Liver (tissue), 9 donors: ENCODE data around the gene EXOC6B. TPM values are rescaled to one million over a fixed set of nuclear protein-coding genes. Genes with fewer than 3 reads are reported as not detected.
A peak's percentile ranks its signal among the peaks of the same experiment; 100 is the strongest.

ENCODE experiments used
- DNase-seq: peaks from one replicate; pipeline ENCODE4 v3.0.0-alpha.2; 2017; ENCODE audit warnings: low spot score
- H3K27ac ChIP-seq, 2 donors: one replicate each; pipeline ENCODE4 v1.7.0; 2013; ENCODE audit warnings: inconsistent platforms in 2 of 2, low read length in 2 of 2, control low read depth in 1 of 2, low read depth in 1 of 2, mild to moderate bottlenecking in 1 of 2
- H3K27me3 ChIP-seq, 4 donors: one replicate each; pipeline versions ENCODE4 v1.6.1 to v1.7.0; 2013; ENCODE audit warnings: low read length in 3 of 4, inconsistent platforms in 1 of 4, mild to moderate bottlenecking in 1 of 4, moderate library complexity in 1 of 4; ENCODE audit not compliant: control insufficient read depth in 4 of 4, insufficient read depth in 4 of 4
- H3K36me3 ChIP-seq, 4 donors: one replicate each; pipeline versions ENCODE4 v1.6.1 to v1.7.0; 2013; ENCODE audit warnings: low read length in 3 of 4, mild to moderate bottlenecking in 3 of 4, low read depth in 1 of 4, moderate library complexity in 1 of 4; ENCODE audit not compliant: control insufficient read depth in 4 of 4, insufficient read depth in 3 of 4
- H3K4me1 ChIP-seq, 4 donors: one replicate each; pipeline versions ENCODE4 v1.6.1 to v1.7.0; 2013; ENCODE audit warnings: low read length in 3 of 4, mild to moderate bottlenecking in 3 of 4, moderate library complexity in 1 of 4; ENCODE audit not compliant: control insufficient read depth in 4 of 4, insufficient read depth in 4 of 4
- H3K4me3 ChIP-seq, 3 donors: one replicate each; pipeline versions ENCODE4 v1.6.1 to v1.7.0; 2013; ENCODE audit warnings: low read length in 3 of 3, control low read depth in 1 of 3, low read depth in 1 of 3, mild to moderate bottlenecking in 1 of 3
- H3K9ac ChIP-seq, 2 donors: one replicate each; pipeline ENCODE4 v1.7.0; 2013; ENCODE audit warnings: low read length in 2 of 2, mild to moderate bottlenecking in 2 of 2, moderate library complexity in 2 of 2, control low read depth in 1 of 2, low read depth in 1 of 2
- H3K9me3 ChIP-seq, 4 donors: one replicate each; pipeline versions ENCODE4 v1.6.1 to v1.7.0; 2013; ENCODE audit warnings: low read length in 3 of 4; ENCODE audit not compliant: control insufficient read depth in 4 of 4
- EGR1 ChIP-seq, 2 donors: IDR thresholded peaks; 2 replicates each; pipeline ENCODE4 v1.6.1; 2016 to 2018; ENCODE audit warnings: antibody characterized with exemption in 2 of 2, low read depth in 2 of 2
- FOXA1 ChIP-seq: IDR thresholded peaks from 2 replicates; pipeline ENCODE4 v1.6.1; 2016; ENCODE audit warnings: antibody characterized with exemption
- FOXA2 ChIP-seq: IDR thresholded peaks from 2 replicates; pipeline ENCODE4 v1.6.1; 2016; ENCODE audit warnings: antibody characterized with exemption
- GABPA ChIP-seq, 2 donors: IDR thresholded peaks in 1 of 2; conservative IDR thresholded peaks in 1 of 2; 2 replicates each; pipeline ENCODE4 v1.6.1; 2016; ENCODE audit warnings: antibody characterized with exemption in 2 of 2, mild to moderate bottlenecking in 1 of 2, moderate library complexity in 1 of 2
- HNF4A ChIP-seq, 2 donors: conservative IDR thresholded peaks; 2 replicates each; pipeline ENCODE4 v1.6.1; 2016; ENCODE audit warnings: antibody characterized with exemption in 2 of 2, mild to moderate bottlenecking in 2 of 2
- HNF4G ChIP-seq: IDR thresholded peaks from 2 replicates; pipeline ENCODE4 v1.6.1; 2016; ENCODE audit warnings: antibody characterized with exemption
- JUND ChIP-seq, 2 donors: IDR thresholded peaks; 2 replicates each; pipeline ENCODE4 v1.6.1; 2016; ENCODE audit warnings: antibody characterized with exemption in 2 of 2
- MAX ChIP-seq: IDR thresholded peaks from 2 replicates; pipeline ENCODE4 v1.6.1; 2016; ENCODE audit warnings: antibody characterized with exemption
- RAD21 ChIP-seq, 2 donors: IDR thresholded peaks; 2 replicates each; pipeline ENCODE4 v1.6.1; 2016; ENCODE audit warnings: antibody characterized with exemption in 2 of 2, mild to moderate bottlenecking in 2 of 2
- RXRA ChIP-seq, 2 donors: IDR thresholded peaks; 2 replicates each; pipeline ENCODE4 v1.6.1; 2017 to 2018; ENCODE audit warnings: antibody characterized with exemption in 2 of 2, mild to moderate bottlenecking in 1 of 2
- SP1 ChIP-seq: IDR thresholded peaks from 2 replicates; pipeline ENCODE4 v1.6.1; 2018; ENCODE audit warnings: antibody characterized with exemption, mild to moderate bottlenecking
- TAF1 ChIP-seq: conservative IDR thresholded peaks from 2 replicates; pipeline ENCODE4 v1.6.1; 2016; ENCODE audit warnings: antibody characterized with exemption, mild to moderate bottlenecking
- YY1 ChIP-seq: IDR thresholded peaks from 2 replicates; pipeline ENCODE4 v1.6.1; 2016; ENCODE audit warnings: antibody characterized with exemption, mild to moderate bottlenecking
- ZBTB33 ChIP-seq: IDR thresholded peaks from 2 replicates; pipeline ENCODE4 v1.6.1; 2016; ENCODE audit warnings: antibody characterized with exemption
- WGBS: extraction: QIAGEN DNeasy Blood & Tissue Kit; methylation state at CpG from one replicate; pipeline ENCODE4 v1.1.7; 2013; 5-methylcytosine and 5-hydroxymethylcytosine counted together
- polyA plus RNA-seq, 2 donors: library from polyadenylated mRNA; stranded (reverse) in 1 of 2; unstranded in 1 of 2; fragments of 200-250 nt in 1 of 2; fragments of >200 nt in 1 of 2; fragmentation: Nextera tagmentation in 1 of 2; extraction: Ambion mirVana in 1 of 2; gene quantifications; one replicate each; pipeline versions ENCODE4 v1.2.1 to v1.2.3, GENCODE V29; 2013 to 2015
- total RNA-seq, 2 donors: library from RNA; depleted of rRNA; stranded (reverse); fragments of >200 nt; gene quantifications; one replicate each; pipeline ENCODE4 v1.2.3, GENCODE V29; 2014
- TF ChIP-seq, protein P1 (sequence below): fragments of 150-350 bp; IDR thresholded peaks from 2 replicates; pipeline ENCODE4 v1.5.1; 2017; ENCODE audit warnings: improper control_type of control experiment, low read depth, low read length; ENCODE audit not compliant: missing input control
- TF ChIP-seq, protein P2 (sequence below): IDR thresholded peaks from 2 replicates; pipeline ENCODE4 v1.6.1; 2016; ENCODE audit warnings: antibody characterized with exemption
- donor health status: healthy.
- donor health status: healthy.
- donor health status: healthy.
- donor health status: healthy.
- donor health status: healthy.

EXOC6B gene
- total and polyA plus RNA-seq, 4 donors = 1.7 to 9.5 (median 5.5) TPM

GRCh38 chr2:72254831-72255451 is 570.9 kb downstream of the EXOC6B start:
- no peak for TF ChIP-seq SP1
- no peak for TF ChIP-seq TAF1
- TF ChIP-seq MAX = no peak
- no peak for TF ChIP-seq EGR1 (IDR thresholded peaks at IDR 0.05; ENCODE audit: low read depth in 2 of 2)
- TF ChIP-seq, protein P1, sequence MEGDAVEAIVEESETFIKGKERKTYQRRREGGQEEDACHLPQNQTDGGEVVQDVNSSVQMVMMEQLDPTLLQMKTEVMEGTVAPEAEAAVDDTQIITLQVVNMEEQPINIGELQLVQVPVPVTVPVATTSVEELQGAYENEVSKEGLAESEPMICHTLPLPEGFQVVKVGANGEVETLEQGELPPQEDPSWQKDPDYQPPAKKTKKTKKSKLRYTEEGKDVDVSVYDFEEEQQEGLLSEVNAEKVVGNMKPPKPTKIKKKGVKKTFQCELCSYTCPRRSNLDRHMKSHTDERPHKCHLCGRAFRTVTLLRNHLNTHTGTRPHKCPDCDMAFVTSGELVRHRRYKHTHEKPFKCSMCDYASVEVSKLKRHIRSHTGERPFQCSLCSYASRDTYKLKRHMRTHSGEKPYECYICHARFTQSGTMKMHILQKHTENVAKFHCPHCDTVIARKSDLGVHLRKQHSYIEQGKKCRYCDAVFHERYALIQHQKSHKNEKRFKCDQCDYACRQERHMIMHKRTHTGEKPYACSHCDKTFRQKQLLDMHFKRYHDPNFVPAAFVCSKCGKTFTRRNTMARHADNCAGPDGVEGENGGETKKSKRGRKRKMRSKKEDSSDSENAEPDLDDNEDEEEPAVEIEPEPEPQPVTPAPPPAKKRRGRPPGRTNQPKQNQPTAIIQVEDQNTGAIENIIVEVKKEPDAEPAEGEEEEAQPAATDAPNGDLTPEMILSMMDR = no peak
- TF ChIP-seq, protein P2, sequence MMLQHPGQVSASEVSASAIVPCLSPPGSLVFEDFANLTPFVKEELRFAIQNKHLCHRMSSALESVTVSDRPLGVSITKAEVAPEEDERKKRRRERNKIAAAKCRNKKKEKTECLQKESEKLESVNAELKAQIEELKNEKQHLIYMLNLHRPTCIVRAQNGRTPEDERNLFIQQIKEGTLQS = no peak
- TF ChIP-seq FOXA2 = no peak
- 91% methylated on average over 1 of the region's 1 CpG for WGBS
- Histone ChIP-seq H3K36me3 (no peaks in the 10 kb centered on the region), H3K4me1 (no peaks in the 10 kb centered on the region), H3K9me3 (no peaks in the 10 kb centered on the region), H3K27me3 (no peaks in the 10 kb centered on the region), H3K4me3 (no peak overlapping the region), H3K27ac (peak overlapping the region in 1 of 2 donors; percentile 27), H3K9ac (no peak overlapping the region)
- DNase-seq = no peak

- no peak for TF ChIP-seq HNF4G
- TF ChIP-seq RXRA (IDR thresholded peaks at IDR 0.05) = no peak
- TF ChIP-seq TAF1 = no peak
- no peak for TF ChIP-seq JUND (IDR thresholded peaks at IDR 0.05)
- no peak for TF ChIP-seq RAD21 (IDR thresholded peaks at IDR 0.05)
- no peak for TF ChIP-seq MAX
- TF ChIP-seq, protein P2 = no peak
- no peak for TF ChIP-seq HNF4A (conservative IDR thresholded peaks at IDR 0.05)
- no peak for TF ChIP-seq EGR1 (IDR thresholded peaks at IDR 0.05; ENCODE audit: low read depth in 2 of 2)
- TF ChIP-seq YY1 = no peak
- TF ChIP-seq FOXA1 = no peak
- TF ChIP-seq ZBTB33 = no peak
- TF ChIP-seq, protein P1 = no peak
- TF ChIP-seq GABPA (IDR thresholded peaks at IDR 0.05 in 1 of 2, conservative IDR thresholded peaks at IDR 0.05 in 1 of 2) = no peak
- TF ChIP-seq FOXA2 = no peak
- no peak for TF ChIP-seq SP1
- Histone ChIP-seq H3K9me3 (no peaks in the 10 kb centered on the region), H3K4me1 (peaks cover 0 to 2% (median 0%) of the 10 kb centered on the region in 4 donors), H3K4me3 (no peak overlapping the region), H3K36me3 (no peaks in the 10 kb centered on the region), H3K27me3 (no peaks in the 10 kb centered on the region), H3K27ac (no peak overlapping the region), H3K9ac (no peak overlapping the region)
- DNase-seq = no peak
Observed at GRCh38 chr2:72238311-72238710, 587.5 kb downstream of the EXOC6B start.
